K562 treated with DMSO at 1 percent for 4 hours (cell line): ENCODE data around the gene CLCN3. TPM values are rescaled to one million over a fixed set of nuclear protein-coding genes. Genes with fewer than 3 reads are reported as not detected.

Experiments
- total RNA-seq: library from RNA; unstranded; fragments of 300-600 nt; gene quantifications from 2 replicates; pipeline ENCODE4 v1.2.3, GENCODE V29; 2022; ENCODE audit not compliant: insufficient read depth

CLCN3 gene
- total RNA-seq: 28.1 and 28.6 TPM in 2 replicates

DNA sequence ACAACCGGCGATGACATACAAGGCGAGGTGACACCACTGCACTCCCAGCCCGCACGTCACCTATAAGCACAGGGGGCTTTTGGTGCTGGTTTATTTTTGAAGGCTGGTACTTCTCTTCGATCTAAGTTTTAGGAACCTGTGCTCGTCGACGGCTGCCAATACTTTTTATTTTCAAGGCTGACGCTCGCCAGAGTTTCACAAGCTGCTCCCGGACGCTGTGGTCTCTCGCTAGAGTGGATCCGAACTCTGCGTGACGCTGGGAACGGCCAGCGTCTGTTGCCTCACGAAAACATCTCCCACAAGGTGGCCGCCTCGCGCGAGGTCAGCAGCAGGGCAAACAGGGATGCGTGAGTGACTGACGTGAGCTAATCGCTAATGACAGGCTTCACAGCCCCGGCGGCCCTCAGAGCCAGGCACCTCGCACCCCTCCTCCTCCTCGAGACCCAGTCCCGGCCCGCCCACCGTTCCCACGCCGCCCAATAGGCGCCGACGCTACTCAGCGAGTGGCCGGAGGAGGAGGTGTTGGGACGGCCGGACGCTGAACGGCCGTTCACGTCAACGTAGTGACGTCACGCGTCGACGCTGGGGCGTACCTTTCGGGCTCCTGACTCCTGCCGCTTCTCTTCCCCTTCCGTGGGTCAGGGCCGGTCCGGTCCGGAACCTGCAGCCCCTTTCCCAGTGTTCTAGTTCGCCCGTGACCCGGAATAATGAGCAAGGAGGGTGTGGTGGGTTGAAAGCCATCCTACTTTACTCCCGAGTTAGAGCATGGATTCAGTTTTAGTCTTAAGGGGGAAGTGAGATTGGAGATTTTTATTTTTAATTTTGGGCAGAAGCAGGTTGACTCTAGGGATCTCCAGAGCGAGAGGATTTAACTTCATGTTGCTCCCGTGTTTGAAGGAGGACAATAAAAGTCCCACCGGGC, at the start of gene CLCN3:
TSS of gene CLCN3 (plus strand) at position 621 of the 922 bp plus-strand sequence. CDS start 15,351 bp downstream, outside the sequence.

DNA sequence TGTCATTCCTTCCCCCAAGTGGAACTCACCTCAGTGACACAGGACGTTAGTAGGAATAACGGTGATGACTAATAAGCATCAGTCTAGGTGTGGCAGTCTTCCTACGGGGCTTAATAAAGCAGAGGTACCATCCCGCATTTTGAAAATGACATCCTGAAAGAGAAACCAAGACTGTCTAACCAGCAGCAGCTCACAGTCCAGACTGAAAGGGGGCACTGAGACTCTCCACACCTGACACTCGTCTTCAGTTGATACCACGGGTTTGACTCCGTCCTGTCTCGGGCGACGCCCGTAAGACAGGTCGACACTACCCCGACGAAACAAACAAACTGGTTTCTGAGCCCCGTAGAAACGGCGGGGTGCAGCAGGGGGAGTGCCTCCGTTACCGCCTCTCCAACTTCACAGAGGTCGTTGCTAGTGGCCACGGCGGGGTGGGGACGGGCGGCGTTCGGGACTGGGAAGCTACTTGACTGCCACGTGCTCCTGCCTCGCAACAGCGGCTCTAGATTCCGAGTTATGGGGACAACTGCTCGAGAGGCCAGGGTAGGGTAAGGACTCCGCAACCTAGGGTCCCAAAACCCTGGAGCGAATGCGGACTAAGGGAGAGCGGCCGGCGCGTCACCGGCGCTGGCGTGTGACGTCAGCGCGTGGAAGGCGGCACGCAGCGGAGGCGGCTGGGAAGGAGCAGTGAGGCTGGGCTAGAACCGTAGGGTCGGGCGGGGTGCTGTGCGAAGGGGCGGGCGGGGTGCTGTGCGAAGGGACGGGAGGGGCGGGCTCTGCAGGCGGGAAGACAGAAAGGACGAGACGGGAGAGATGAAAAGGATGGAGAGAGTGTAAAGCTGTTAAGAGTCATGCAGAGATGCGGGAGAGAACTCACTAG, 8.1 kb upstream of the CLCN3 start, which contains the start of gene NEK1:
TSS of gene NEK1 (minus strand) at position 593 of the 880 bp plus-strand sequence. CDS start 9,953 bp downstream, outside the sequence.

DNA sequence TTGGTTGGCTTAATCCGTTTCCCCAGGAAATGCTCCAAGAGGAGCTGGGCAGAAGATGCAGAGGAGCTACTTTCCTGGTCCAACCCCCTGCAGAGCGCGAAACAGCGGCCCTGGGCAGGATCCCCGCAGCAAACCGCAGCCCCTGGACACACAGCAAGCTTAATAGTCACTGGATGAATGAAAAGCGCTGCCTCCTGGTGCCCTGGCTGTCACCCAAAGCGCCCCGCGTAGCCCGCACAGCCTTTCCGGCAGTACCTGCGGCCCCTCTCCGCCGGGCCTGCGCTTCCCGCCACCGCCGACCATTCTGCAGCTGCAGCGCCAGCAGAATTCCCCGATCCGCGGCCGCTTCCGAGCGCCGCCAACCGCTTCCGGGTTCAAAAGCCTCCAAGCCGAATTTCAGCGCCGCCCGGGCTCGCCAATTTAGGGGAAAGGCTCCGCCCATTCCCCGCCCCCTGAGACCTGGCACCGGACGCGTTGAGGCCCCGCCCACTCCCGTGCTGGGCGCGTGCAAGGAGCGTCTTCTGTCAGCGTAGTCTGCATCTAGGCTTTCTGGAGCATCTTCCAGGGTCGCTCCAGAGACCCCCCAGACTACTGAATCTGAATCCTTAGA, 137.3 kb downstream of the CLCN3 start, which contains the start of gene HPF1:
TSS of gene HPF1 (minus strand) at position 370 of the 610 bp plus-strand sequence. CDS start at position 303, 67 bp downstream.

Other genes starting within 250 kb of the CLCN3 start
- gene NEK1, start 8.0 kb upstream of the CLCN3 start, total RNA-seq: 8.3 and 8.6 TPM in 2 replicates
- 29.0 and 30.4 TPM in 2 replicates for gene HPF1, start 137.4 kb downstream of the CLCN3 start, total RNA-seq